AG09309 (cell line): Measurements from ENCODE around the gene FOLH1.
"Not testable (repeated sequence)": the region's sequence is repeated elsewhere in the genome, so short reads cannot be mapped to it uniquely, and the experiment has no call there.

ENCODE experiments used
- DNase-seq: peaks from one replicate; pipeline ENCODE4 v3.0.0-alpha.2; 2010; ENCODE audit warnings: low read depth
- H3K4me3 ChIP-seq: 2 replicates; pipeline ENCODE4 v1.5.1; 2011; ENCODE audit warnings: mild to moderate bottlenecking, low read depth, low read length, moderate library complexity; ENCODE audit not compliant: control insufficient read depth
- TF ChIP-seq, protein P1 (sequence below): IDR thresholded peaks from 2 replicates; pipeline ENCODE4 v1.5.1; 2011; ENCODE audit warnings: mild to moderate bottlenecking, low read depth, low read length, inconsistent platforms; ENCODE audit not compliant: insufficient read depth, control insufficient read depth; ENCODE audit errors: missing control alignments

Gene FOLH1

DNA sequence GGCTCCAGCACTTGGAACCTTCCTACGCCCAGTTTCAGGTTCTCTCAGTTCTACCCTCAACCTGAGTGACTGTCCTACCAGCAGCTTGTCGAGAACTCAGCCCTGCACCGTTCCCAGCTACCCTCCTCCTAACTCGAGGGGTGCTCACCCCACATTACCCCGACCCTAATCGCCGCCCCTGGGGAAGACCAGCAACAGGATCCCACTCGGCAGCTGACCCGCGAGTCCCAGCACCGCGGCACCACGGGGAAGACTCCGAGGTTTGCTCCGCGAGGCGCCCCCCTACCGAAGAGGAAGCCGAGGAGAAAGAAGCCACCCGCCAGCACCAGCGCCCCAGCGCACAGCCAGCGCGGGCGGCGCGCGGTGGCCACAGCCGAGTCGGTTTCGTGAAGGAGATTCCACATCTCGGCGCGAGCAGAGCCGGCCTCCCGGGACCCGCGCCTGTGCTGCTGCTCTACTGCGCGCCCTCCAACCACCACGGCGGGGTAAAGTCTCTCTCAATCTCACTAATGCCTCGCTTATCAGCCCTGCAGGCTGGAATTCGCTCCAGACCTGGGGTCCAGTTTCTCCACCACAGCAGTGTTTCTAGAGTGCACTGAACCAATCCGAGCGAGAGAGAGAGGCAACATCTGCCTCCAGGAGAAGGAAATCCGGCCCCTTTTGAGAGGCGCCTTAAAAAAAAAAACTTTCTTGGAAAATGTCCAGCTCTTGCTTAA lies at the start of gene FOLH1:
TSS of gene FOLH1 (minus strand) at position 597 of the 716 bp plus-strand sequence. CDS start at position 404, 193 bp downstream.
- TF ChIP-seq, protein P1, sequence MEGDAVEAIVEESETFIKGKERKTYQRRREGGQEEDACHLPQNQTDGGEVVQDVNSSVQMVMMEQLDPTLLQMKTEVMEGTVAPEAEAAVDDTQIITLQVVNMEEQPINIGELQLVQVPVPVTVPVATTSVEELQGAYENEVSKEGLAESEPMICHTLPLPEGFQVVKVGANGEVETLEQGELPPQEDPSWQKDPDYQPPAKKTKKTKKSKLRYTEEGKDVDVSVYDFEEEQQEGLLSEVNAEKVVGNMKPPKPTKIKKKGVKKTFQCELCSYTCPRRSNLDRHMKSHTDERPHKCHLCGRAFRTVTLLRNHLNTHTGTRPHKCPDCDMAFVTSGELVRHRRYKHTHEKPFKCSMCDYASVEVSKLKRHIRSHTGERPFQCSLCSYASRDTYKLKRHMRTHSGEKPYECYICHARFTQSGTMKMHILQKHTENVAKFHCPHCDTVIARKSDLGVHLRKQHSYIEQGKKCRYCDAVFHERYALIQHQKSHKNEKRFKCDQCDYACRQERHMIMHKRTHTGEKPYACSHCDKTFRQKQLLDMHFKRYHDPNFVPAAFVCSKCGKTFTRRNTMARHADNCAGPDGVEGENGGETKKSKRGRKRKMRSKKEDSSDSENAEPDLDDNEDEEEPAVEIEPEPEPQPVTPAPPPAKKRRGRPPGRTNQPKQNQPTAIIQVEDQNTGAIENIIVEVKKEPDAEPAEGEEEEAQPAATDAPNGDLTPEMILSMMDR = no peak
- DNase-seq = no peak
- H3K4me3 ChIP-seq = no peak within 1 kb of the TSS

DNA sequence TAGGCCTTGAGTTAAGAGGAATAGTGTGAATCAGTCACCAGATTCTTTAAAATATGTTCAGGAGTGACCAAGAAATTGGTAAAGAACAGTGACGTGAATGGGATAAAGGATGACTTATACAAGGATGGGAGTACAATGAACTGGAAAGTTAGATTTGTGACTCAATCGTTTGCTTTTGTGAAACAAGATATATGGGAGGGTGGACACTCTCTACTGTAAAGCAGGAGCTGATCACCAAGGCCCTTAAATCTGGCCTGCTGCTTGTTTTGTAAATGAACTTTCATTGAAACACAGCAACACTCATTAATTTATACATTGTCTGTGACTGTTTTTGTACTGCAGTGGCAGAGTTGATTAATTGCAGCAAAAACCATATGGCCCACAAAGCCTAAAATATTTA lies 46.7 kb upstream of the FOLH1 start:
- not testable (repeated sequence) for DNase-seq, H3K4me3 ChIP-seq

DNA sequence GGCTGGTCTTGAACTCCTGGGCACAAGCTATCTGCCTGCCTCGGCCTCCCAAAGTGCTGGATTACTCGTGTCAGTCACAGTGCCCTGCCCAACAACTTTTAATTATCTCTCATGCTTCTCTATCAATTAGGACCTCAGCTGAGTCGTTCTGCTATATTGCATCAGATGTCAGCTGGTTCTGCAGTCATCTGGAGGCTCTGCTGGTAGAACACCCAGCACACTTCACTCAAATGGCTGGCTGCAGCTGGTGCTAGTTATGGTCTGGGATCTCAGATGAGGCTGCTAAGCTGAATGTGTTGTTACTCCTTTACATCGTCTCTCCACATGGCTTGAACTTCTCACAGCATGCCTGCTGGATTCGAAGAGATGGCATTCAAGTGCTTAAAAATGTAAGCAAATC lies 42.8 kb upstream of the FOLH1 start:
- not testable (repeated sequence) for H3K4me3 ChIP-seq, DNase-seq

DNA sequence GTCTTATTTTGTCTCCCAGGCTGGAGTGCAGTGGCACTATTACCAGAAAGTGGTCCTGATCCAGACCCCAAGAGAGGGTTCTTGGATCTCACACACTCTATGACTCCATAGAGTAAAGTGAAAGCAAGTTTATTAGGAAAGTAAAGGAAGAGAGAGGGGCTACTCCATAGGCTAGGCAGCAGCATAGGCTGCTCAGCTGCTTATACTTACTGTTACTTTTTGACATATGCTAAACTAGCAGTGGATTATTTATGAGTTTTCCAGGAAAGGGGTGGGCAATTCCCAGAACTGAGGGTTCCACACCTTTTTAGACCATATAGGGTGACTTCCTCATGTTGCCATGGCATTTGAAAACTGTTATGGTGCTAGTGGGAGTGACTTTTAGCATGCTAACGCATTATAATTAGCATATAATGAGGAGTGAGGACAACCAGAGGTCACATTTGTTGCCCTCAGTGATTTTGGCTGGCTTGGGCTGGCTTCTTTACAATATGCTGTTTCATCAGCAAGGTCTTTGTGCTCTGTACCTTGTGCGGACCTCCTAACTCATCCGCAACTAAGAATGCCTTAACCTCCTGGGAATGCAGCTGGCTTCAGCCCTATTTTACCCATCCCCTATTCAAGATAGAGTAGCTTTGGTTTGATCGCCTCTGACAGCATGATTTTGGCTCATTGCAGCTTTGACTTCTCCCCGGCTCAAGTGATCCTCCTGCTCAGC lies 42.2 kb upstream of the FOLH1 start:
- H3K4me3 ChIP-seq, DNase-seq: not testable (repeated sequence)

DNA sequence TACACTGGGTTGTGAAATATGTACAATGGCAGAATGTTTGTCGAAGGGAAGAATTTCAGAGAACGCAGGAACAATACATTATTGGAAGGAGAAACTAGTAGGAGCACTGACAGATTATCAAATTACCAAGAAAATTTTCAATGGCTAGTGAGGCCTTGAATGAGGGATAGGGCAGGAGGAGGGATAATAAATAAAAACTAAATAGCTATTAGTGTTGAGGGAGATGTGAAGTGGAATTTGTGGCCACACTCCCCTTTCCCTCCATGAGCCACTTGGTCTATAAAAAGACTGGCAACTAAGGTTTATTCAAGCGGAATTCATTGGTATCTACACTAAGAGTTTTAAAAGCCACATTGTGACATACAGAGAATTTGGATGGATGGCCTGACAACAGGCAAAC lies 41.0 kb upstream of the FOLH1 start:
- not testable (repeated sequence) for DNase-seq

DNA sequence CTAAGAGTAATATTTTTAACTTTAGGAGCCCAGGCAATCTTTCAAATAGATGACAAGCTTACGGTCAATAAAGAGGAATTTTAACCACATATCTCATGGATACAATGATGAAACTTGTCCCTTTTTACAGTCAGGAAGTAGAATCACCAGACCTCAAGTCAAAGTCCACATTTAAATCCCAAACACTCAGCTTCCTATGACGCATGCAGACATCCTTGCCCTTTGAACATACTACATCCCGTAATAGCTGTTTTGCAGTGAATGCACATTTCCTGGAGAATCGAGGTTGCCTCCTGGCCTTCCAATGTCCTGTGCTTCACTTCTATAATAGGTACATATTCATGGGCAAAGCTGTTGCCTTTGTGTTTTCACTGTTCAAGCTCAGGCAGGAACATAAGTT lies 25.3 kb upstream of the FOLH1 start:
- H3K4me3 ChIP-seq, DNase-seq: not testable (repeated sequence)

More for the DNA sequence above, 41.0 kb upstream of the FOLH1 start:
- not testable (repeated sequence) for H3K4me3 ChIP-seq

DNA sequence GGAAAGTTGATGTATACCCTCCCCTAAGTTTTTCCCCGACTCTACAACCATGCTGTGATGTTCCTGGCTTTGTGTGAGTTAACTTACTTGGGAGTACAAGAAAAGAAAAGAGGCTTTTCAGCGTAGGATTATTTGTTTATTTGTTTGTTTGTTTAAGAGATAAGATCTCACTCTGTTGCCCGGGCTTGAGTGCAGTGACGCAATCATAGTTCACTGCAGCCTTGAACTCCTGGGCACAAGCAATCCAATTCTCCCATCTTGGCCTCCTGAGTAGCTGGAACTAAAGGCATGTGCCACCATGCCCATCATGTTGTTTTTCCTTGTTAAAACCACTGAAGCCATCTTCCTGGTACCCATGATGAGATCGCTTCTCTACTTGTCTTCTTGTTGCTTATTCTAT lies 24.6 kb upstream of the FOLH1 start:
- not testable (repeated sequence) for DNase-seq, H3K4me3 ChIP-seq

DNA sequence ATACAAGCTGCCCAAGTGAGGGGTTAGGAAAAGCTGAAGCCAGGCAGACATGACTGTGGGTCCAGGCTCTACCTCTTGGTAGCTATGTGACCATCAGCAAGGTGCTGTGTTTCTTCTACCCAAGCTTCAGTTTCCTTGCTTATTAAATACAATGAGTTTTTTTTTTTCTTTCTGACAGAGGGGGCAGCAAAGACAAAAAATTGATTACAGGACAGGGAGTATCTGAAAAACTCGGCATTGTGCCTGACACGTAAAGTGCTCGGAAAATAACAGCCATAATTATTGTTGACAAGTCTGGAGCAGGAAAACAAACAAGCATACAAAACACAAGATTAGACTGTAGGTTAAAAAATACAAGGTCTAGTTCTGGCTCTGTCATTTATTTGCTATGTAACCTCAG lies 23.3 kb upstream of the FOLH1 start:
- DNase-seq, H3K4me3 ChIP-seq: not testable (repeated sequence)

DNA sequence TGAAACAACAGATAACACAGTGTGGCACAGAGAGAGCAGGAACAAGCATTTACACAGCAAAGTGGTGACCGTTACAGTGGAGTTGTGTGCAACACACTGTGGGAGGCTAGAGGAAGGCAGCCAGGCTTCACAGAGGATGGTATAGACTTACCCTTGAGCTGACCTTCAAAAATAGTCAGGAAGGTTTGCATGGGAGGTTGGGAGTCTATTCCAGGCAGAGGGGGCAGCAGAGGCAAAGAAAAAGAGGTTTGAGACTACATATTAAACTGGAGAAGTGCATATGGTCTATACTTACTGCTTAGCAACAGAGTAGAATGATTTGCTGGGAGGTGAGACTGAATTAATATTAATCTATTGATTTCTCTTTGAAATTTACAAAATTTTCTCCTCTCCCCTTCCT lies 22.1 kb upstream of the FOLH1 start:
- not testable (repeated sequence) for DNase-seq, H3K4me3 ChIP-seq

DNA sequence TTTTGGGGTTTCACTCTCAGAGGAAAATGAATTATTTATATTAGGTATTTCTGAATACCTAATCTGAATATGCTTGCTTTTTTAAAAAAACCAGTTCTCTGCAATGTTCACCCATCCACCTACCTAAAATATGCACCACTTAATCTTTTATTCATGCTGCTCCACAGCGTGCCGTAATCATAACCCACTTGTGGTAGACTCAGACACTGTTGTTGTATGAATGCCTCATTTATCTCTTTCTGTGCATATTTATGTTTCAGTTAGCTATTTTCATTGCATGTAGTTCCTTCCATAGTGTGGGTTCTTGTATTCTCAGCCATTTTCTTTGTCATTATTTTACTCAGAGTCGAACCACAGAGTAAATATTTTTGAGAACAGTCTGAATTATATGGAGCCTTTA lies 21.6 kb upstream of the FOLH1 start:
- DNase-seq = not testable (repeated sequence)

DNA sequence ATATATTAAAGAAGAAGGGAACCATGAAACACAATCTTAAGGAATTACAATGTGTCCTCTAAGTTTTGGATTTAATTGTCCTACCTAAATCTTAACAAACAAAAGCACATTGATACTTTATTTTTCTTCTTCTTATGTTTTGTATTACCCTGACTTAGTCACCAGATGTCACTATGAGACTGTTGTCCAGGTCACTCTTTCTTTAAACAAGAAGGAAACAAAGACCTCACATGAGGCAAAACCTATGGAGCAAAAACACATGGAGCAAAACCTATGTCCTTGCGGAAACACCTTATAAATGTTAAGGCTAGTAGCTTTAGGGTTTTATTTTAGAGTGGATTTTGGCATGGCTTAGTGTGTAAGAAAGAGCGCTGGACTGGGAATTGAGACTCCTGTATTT lies 20.7 kb upstream of the FOLH1 start:
- not testable (repeated sequence) for H3K4me3 ChIP-seq, DNase-seq

More for the DNA sequence above, 21.6 kb upstream of the FOLH1 start:
- not testable (repeated sequence) for H3K4me3 ChIP-seq

DNA sequence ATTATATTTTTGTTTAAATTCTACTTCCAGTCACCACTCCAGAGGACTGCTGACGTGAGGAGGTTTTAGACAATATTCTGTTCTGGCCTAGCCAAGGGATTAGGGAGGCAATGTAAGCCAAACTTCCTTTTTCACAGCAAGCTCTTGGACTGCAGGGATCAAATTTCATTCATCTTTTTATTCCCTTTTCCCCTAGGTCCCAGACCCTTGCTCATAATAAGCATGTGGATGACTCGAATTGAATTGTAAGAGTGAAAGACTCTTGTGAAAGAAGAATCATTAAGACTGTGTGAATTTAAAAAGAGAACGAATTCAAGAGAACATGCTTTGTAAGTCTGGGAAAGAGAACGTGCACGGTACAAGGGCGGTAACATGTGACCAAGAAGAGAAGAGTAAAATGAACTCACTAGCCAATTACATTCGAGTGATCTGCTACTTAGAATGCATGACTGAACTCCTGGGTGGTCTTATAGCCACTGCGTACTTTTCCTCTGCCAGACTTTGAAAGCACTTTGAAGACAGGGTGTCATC lies 16.9 kb upstream of the FOLH1 start:
- not testable (repeated sequence) for H3K4me3 ChIP-seq, DNase-seq

DNA sequence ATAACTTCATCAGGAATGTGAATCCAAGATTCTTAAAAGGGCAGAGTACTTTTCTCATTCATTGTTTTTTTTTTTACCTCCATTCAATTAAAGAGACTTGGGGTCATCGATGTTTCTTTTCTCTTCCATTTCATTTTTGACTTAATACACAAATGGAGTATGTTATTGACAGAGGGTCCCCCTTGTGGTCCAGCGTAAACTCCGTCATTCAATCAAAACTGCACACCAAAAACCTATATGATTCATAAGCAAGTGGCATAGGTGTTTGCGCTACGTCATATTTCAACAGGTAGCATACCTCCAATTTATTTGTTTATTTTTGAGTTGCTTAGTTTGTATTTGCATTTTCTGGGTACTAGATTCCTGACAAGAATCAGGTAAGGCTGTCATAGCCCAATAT lies 12.7 kb upstream of the FOLH1 start:
- H3K4me3 ChIP-seq = no peak overlapping the region
- no peak for DNase-seq
- TF ChIP-seq, protein P1 = no peak
